Activated B cell treated with CpG ODN at 0.5 μM for 24 hours (primary cell): ENCODE results near the gene ZMYND10. TPM values are rescaled to one million over a fixed set of nuclear protein-coding genes. Genes with fewer than 3 reads are reported as not detected.
A peak's percentile ranks its signal among the peaks of the same experiment; 100 is the strongest.

Source experiments
- ATAC-seq: fragments of 200-7000 bp; cut with Tn5 transposase; one replicate; pipeline ENCODE4 v1.10.0; 2021; ENCODE audit warnings: low read depth, mild to moderate bottlenecking, moderate library complexity
- CTCF ChIA-PET: fragments of 350-600 bp; sonication (Branson Sonifier 250); formaldehyde crosslinking; loops from one replicate; lab custom pipeline; 2021; ENCODE audit warnings: antibody characterized with exemption; lab: Charles Lee
- POLR2A ChIA-PET: fragments of 350-600 bp; sonication (Branson Sonifier 250); formaldehyde crosslinking; loops from one replicate; lab custom pipeline; 2021; ENCODE audit warnings: antibody characterized with exemption; lab: Charles Lee
- DNase-seq: peaks from one replicate; pipeline ENCODE4 v3.0.0; 2022
- H3K27ac Mint-ChIP-seq: one replicate; pipeline ENCODE4 v1.8.0; 2020; ENCODE audit warnings: mixed read lengths
- H3K27me3 Mint-ChIP-seq: one replicate; pipeline ENCODE4 v1.8.0; 2021; ENCODE audit warnings: mixed read lengths
- H3K36me3 Mint-ChIP-seq: one replicate; pipeline ENCODE4 v1.8.0; 2021; ENCODE audit warnings: low read depth, mixed read lengths
- H3K4me1 Mint-ChIP-seq: one replicate; pipeline ENCODE4 v1.8.0; 2021; ENCODE audit warnings: mixed read lengths
- H3K4me3 Mint-ChIP-seq: one replicate; pipeline ENCODE4 v1.8.0; 2020; ENCODE audit warnings: mild to moderate bottlenecking, mixed read lengths
- H3K9me3 Mint-ChIP-seq: one replicate; pipeline ENCODE4 v1.8.0; 2020; ENCODE audit warnings: mixed read lengths
- CTCF ChIP-seq: fragments of 200-600 bp; IDR thresholded peaks from one replicate; pipeline ENCODE4 v1.8.0; 2022; ENCODE audit warnings: antibody characterized with exemption, mild to moderate bottlenecking
- intact Hi-C: fragments of 100-400 bp; cut with micrococcal nuclease; formaldehyde crosslinking; loops from one replicate; pipeline ENCODE4 v1.15.1; 2024
- total RNA-seq: library from RNA; stranded (reverse); gene quantifications from 2 replicates; pipeline ENCODE4 v1.2.3, GENCODE V29; 2022

The ZMYND10 gene
- total RNA-seq, 1 donor from 2014 or later = 0.64 TPM

- POLR2A ChIA-PET = interaction anchor here (0.6 to 6.5 kb wide), 17 partner anchors 8 to 1885 kb away, joined by 3 to 195 read pairs (median 4); partner anchors contain the start of genes CYB561D2, GNAI2, HEMK1 and HYAL2
- intact Hi-C loops = loop anchor here (1.0 kb wide), 1 partner anchor 10 kb away; the partner anchor contains the start of genes CYB561D2 and NPRL2
- no peaks in the 10 kb centered on the region for H3K9me3 Mint-ChIP-seq
These were observed 4.8 kb downstream of the ZMYND10 start, which contains the start of gene RASSF1 for GRCh38 chr3:50340448-50341329. TSS of gene RASSF1 (minus strand) at chr3:50340836. CDS start at chr3:50340805, 31 bp downstream.

GRCh38 chr3:50340147-50340447, 5.4 kb downstream of the ZMYND10 start:
- H3K27ac Mint-ChIP-seq = peak overlapping the region; percentile 98
- no peak for TF ChIP-seq CTCF
- intact Hi-C loops = loop anchor here (1.0 kb wide), 1 partner anchor 10 kb away; the partner anchor contains the start of genes CYB561D2 and NPRL2
- H3K4me3 Mint-ChIP-seq = peak overlapping the region; percentile 95
- no peaks in the 10 kb centered on the region for H3K27me3 Mint-ChIP-seq
- ATAC-seq (no peak), DNase-seq (no peak)
- H3K36me3 Mint-ChIP-seq = peaks cover 10% of the 10 kb centered on the region
- H3K9me3 Mint-ChIP-seq = no peaks in the 10 kb centered on the region
- ChIA-PET CTCF (interaction anchor here (0.9 to 1.8 kb wide), 2 partner anchors 10 to 19 kb away, joined by 3 to 6 read pairs; partner anchors contain the start of genes CYB561D2 and NPRL2), POLR2A (interaction anchor here (0.6 to 6.5 kb wide), 13 partner anchors 8 to 1886 kb away, joined by 3 to 195 read pairs (median 6); partner anchors contain the start of genes CYB561D2, GNAI2, HEMK1 and HYAL2)
- peaks cover 55% of the 10 kb centered on the region for H3K4me1 Mint-ChIP-seq

More at GRCh38 chr3:50340448-50341329, 4.8 kb downstream of the ZMYND10 start, which contains the start of gene RASSF1:
- DNase-seq (peak; percentile 61), ATAC-seq (peak; percentile 10)
- peaks cover 9% of the 10 kb centered on the region for H3K36me3 Mint-ChIP-seq
- no peaks in the 10 kb centered on the region for H3K27me3 Mint-ChIP-seq
- TF ChIP-seq CTCF = no peak
- H3K4me3 Mint-ChIP-seq = peak within 1 kb of the TSS; percentile 95
- H3K4me1 Mint-ChIP-seq = peaks cover 55% of the 10 kb centered on the region
- H3K27ac Mint-ChIP-seq = peak within 1 kb of the TSS; percentile 98
- CTCF ChIA-PET = interaction anchor here (0.9 to 1.8 kb wide), 2 partner anchors 10 to 19 kb away, joined by 3 to 6 read pairs; partner anchors contain the start of genes CYB561D2 and NPRL2

GRCh38 chr3:50339485-50340146, 5.9 kb downstream of the ZMYND10 start:
- no peaks in the 10 kb centered on the region for H3K9me3 Mint-ChIP-seq
- H3K4me1 Mint-ChIP-seq = peaks cover 57% of the 10 kb centered on the region
- H3K4me3 Mint-ChIP-seq = peak overlapping the region; percentile 95
- intact Hi-C loops = loop anchor here (1.0 kb wide), 1 partner anchor 11 kb away; the partner anchor contains the start of genes CYB561D2 and NPRL2
- POLR2A ChIA-PET = interaction anchor here (0.7 to 6.5 kb wide), 9 partner anchors 9 to 1328 kb away, joined by 5 to 195 read pairs (median 9); partner anchors contain the start of genes CYB561D2, HEMK1, HYAL2 and HYAL3
- H3K27ac Mint-ChIP-seq = peak overlapping the region; percentile 98
- no peak for TF ChIP-seq CTCF
- CTCF ChIA-PET = interaction anchor here (1.8 kb wide), 1 partner anchor 11 kb away, joined by 6 read pairs; the partner anchor contains the start of genes CYB561D2 and NPRL2
- peaks cover 10% of the 10 kb centered on the region for H3K36me3 Mint-ChIP-seq
- no peaks in the 10 kb centered on the region for H3K27me3 Mint-ChIP-seq
- ATAC-seq = no peak
- no peak for DNase-seq

GRCh38 chr3:50338965-50339364, 6.6 kb downstream of the ZMYND10 start:
- ATAC-seq (no peak), DNase-seq (no peak)
- H3K4me1 Mint-ChIP-seq = peaks cover 62% of the 10 kb centered on the region
- ChIA-PET CTCF (interaction anchor here (3.8 kb wide), 1 partner anchor 9 kb away, joined by 16 read pairs; no protein-coding TSS in a partner anchor), POLR2A (interaction anchor here (0.6 to 6.5 kb wide), 12 partner anchors 9 to 1615 kb away, joined by 3 to 195 read pairs (median 7); partner anchors contain the start of genes CYB561D2, HYAL2, HYAL3 and NAA80)
- peak overlapping the region; percentile 98 for H3K27ac Mint-ChIP-seq
- intact Hi-C loops = no loop called here
- peak overlapping the region; percentile 95 for H3K4me3 Mint-ChIP-seq
- H3K36me3 Mint-ChIP-seq = peaks cover 14% of the 10 kb centered on the region
- H3K9me3 Mint-ChIP-seq = no peaks in the 10 kb centered on the region
- no peak for TF ChIP-seq CTCF
- no peaks in the 10 kb centered on the region for H3K27me3 Mint-ChIP-seq
